Measurements from ENCODE around the gene PSAP.
A peak's percentile ranks its signal among the peaks of the same experiment; 100 is the strongest.

Gene PSAP

DNA sequence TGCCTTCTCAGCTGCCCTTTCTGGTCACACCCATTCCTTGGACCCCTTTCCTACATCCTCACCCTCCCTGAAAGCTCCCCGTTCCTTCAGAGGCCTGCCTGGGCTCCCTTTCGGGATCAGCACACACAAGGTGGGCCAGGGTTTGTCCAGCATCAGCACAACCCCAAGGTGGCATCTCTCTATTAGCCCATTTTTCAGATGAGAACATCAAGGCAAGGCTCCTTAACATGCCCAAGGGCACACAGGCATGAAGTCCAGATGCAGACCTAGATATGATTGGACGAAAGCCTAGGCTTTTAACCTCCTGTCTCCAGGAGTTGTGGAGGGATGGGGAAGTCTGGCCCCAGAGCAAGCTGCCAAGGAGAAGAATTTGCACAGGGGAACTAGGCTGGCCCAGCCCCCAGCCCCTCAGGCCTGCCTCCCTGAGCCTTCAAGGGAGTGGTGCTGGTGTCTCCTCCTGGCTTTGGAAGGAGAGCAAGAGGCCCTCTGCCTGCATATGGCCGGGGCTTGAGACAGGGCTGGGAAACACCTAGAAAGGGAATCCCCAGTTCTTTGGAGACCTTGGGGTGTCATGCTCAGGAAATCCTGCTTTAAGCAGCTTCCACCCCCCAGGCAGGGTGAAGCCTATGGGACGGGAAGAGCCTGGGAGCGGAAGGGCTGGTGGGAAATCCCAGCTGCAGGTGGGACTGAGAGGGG is 68.7 kb downstream of the PSAP start:
- no peak for DNase-seq

DNA sequence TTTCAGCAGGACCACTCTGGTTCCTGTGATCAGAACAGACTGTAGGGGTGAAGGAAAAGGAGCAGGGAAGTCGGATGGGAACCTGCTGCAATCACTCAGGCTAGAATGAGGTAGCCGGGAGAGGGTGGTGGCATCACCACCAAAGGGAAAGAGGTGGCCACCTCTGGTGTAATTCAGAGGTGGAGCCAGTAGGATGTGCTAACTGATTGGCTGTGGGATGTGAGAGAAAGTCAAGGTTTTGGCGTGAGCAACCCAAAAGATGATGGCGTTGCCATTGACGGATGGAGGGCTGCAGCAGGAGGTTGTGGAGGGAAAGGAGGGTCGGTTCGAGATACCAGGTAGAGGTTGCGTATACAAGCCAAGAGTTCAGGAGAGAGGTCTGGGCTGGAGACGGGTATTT is 70.3 kb downstream of the PSAP start:
- DNase-seq = no peak

DNA sequence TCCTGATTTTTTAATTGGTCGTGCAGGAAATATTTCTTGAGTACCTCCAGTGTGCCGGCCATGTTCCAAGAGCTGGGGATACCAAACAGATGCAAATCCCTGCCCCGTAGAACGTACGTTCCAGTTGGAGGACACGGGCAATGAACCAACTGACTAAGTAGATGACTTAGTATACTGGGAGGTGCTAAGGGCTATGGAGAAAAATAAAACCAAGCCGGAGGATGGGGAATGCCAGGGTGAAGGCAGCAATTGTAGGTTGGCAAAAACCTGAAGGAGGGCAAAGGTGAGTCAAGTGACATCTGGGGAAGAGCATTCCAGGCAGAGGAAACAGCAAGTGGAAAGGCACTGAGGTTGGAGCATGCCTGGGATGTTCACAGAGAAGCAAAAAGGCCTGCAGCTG is 70.9 kb downstream of the PSAP start:
- no peak for DNase-seq

DNA sequence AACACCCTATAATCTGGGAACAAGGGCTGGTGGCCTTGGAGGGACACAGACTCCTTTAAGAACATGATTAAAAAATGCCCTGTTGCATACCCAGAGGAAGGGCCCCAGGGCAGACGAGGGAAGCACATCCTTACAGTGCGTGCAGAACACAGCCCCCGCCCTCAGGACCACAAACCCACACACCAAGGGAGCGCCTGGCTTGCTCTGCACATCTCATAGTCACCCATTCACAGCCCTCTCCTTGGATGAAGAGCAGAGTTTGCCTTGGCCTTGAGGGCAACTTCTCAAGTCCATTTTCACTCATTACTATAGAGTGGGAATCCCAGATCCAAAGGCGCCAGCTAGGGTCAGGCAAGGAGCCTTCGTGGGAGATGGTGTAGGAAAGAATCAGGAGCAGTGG is 71.4 kb downstream of the PSAP start:
- DNase-seq = no peak

DNA sequence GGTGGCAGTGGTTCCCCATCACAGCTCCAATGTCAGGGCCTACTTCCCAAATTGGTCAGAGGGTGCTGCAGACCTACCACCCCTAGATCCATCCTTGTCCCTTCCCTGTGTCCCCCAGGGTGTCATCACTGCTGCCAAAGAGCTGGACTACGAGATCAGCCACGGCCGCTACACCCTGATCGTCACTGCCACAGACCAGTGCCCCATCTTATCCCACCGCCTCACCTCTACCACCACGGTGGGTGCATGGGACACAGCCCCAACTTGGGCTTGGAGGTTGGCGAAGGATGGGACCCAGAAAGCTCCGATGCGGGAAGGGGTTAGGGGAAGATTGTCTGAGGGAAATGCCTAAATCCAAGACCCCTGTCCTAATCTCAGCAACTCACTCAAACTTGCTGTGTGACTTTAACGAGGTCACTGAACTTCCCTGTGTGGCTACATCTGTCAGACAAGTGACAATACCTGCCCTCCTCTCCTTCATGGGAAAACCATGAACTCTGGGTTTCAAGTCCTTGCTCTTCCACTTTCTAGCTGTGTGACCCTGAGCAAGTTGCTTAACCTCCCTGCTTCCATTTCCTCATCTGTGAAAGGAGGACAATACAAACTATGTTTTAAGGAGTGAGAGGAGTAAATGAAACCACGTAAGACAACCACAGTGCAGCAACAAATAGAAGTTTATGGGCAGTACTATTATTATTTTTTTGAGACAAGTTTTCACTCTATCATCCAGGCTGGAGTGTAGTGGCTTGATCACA is 72.8 kb downstream of the PSAP start:
- peak; percentile 88 for DNase-seq

DNA sequence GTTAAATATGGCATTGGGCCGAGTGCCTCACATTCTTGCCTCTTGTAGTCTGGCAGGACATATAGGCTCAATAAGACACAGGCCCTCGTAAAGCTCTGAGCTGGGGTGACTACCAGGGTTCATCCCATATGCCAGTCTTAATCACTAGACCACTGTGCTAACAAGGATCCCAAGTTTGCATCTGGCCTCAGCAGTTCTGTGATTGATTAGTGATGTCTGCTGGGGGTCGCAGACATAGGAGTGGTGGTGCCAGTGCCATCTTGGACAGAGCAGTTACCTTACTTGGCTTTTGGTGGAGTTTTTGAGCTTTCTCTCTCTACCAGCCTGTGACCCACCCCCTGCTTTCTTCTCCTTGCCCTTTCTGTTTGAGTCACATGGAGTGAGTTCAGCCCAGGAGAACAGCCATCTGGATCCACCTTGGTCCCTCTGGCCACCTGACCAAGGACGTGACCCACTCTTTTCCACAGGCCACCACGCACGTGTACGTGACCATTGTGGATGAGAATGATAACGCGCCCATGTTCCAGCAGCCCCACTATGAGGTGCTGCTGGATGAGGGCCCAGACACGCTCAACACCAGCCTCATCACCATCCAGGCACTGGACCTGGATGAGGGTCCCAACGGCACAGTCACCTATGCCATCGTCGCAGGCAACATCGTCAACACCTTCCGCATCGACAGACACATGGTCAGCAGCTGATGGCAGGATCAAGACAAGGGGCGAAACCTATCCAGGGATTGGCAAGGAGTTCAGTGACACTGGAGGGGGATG is 73.7 kb downstream of the PSAP start:
- no peak for DNase-seq

DNA sequence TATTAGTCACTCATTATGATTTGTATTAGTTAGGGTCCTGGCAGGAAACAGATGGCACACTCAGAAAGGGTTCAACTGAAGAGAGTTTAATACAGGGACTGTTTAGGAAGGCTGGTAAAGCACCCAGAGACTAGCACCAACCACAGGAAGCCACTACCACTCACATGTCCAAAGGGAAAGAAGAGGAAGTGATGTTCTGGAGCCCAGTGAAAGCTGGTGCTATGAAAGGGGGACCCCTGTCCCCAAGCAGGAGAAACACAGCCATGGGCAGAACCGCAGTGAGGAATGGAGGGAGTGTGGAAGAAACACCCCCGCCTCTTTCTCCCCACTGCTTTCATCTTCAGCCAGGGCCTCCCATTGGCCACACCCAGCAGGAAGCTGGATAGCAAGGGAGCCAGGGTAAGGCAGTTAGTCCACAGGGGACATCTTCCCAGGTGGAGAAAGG is 74.5 kb downstream of the PSAP start:
- peak; percentile 63 for DNase-seq

DNA sequence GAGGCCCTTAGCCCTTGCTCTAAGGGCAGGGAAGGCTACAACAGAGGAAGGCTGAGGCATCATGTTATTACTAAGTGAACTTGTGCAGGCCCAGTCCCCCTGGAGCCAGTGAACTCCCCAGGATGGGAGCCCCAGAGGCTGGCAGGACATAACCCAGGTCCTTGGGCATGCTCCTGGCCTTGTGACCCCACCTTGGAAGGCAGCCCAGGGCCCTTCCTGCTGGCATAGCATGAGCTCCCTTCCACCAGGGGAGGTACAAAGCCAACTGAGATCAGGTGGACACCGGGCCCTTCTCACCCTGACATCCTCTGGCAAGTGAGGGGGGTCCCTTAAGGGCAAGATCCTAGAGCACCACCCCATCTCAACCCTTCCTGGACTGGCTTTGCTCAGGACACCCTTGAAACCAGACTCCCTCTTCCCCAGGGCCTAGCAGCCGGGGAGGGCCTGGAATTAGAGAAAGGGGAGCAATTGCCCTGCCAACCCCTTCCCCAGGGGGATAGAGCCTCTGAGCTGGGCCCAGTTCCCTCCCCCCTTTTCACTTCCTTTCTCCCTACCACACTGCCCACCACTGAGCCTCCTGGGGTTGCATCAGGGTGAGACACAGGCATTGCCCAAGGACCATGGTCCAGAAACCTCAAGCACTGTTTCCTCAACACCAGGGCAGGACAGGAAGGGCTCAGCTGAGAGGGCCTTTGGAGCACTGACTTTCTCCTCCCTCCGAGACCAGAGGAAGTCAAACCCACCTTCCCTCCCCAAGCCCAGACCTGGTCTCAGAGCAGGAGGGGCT is 75.9 kb downstream of the PSAP start:
- peak; percentile 95 for DNase-seq

DNA sequence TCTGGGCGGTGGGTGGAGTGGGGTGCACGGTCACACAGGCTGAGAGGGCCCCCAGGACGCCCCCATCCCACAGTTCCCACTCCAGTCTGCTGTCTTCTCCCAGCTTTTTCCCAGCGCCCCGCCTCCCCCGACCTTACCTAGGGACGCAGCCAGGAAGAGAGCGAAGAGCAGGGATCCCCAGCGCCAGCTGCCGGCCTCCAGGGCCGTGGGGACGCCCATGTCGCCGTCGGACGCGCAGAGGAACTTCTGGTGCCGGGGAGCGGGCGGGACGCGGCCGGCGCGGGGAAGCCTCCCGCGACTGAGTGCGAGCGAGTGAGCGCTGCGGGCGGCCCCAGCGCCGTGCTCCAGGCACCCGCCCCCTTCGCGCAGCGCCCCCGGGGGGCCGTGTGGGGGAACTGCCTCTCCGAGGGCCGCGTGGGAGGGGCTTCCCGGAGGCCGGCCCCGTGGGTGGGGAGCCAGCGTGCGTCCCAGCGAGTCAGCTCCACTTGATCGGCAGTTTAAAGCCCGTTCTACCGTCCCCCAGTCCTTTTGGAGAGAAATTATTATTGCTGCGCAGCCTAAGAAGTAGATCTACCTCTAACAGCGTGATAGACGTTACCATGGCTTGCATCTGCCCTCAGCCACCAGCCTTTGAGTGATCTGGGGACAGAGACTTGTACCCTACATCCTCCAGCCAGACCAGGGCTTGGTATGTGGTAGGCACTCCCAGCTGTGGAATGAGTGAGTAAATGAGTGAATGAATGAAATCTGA is 77.7 kb downstream of the PSAP start, which contains the start of gene VSIR:
VSIR (minus strand) TSS at position 300 of the 751 bp plus-strand sequence; CDS start at position 219, 81 bp downstream.
- DNase-seq = peak; percentile 89

DNA sequence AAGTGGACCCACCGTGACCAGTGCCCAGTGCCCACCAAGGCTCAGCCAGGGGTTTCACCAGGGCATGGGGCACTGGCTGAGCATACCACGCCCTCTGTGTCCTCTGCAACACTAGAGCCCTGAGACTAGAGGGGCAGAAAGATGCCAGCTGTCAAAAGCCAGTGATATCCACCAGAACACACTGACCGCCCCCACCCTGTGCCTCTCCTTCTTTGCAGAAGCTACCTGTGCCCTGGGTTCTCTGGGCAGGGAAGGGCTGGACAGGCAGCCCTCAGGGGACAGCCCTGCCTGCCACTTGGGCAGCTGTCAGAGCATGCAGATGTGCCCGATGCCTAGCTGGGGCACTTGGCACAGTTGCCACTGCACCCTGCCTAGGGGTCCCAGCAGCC is 78.2 kb downstream of the PSAP start:
- no peak for DNase-seq

DNA sequence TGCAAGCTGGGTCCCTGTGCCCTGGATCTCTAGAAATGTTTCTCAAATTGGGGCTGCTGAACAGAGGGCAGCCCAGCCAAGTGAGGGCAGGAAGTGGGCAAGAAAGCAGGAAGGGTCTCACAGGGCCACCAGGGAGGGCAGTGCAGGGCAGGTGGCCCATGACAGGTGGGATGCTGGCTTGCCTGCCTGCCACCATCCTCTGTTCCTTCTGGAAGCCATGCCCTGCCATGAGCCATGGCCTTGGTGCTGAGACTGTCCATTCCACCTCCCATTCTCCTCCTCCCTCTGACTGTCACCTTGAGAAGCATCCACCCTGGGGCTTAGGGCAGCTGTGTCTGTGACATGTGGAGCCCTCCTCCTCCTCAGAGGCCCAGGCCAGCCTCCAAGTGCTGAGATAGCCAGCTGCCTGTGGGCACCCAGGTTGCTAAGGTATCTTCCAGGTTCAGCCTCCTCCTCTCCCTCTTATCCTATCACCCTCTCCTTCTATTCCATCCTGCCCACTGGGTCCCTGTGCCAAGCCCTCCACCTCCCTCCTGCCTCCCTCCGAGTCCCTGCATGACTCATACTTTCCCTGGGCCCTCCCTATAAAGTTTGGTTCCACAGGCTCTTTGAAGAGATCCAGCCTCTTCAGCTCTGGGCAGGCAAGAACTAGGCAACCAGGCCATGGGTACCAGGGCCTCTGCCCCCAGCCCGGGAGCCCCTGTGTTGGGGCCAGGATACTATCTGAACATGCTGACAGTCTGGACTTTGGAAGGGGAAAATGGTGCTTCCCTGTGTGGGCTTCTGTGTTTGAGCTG is 79.0 kb downstream of the PSAP start:
- peak; percentile 42 for DNase-seq

DNA sequence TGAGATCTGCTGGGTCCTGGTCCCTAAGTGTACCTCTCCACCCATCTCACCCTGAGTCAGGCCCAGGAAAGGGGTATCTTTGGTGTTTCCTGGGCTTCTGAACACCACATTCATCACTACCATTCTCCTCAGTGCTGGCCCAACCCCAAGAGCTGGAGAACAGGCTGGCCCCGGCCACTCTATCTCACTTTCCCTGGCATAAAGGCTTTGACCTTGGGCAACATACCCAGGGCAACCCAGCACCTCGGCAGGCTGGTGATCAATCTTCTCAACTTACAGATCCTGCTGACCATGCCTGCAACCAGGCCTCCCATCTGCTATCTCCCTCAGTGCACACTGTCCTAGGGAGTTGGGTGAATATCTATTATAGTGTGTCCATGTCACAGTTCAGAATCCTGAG is 79.8 kb downstream of the PSAP start:
- DNase-seq = no peak

DNA sequence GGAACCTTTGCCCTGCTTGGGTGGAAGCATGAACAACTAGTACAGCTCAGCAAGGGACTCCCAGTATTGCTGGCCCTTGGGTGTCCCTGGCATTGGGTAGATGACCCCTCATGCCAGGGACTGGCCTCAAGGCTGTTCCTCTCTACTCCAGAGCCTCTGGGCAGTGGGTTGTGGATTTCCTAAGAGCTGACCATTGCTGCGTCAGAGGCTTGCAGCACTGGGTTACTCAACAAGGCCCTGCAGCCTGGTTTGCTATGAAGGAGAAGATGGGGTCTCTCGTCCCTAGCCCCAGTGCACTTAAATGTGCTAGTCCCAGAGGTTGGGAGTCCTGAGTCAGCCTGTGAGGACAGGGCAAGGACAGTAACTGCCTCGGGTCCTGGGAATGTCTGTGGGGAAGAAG is 80.3 kb downstream of the PSAP start:
- peak; percentile 88 for DNase-seq

DNA sequence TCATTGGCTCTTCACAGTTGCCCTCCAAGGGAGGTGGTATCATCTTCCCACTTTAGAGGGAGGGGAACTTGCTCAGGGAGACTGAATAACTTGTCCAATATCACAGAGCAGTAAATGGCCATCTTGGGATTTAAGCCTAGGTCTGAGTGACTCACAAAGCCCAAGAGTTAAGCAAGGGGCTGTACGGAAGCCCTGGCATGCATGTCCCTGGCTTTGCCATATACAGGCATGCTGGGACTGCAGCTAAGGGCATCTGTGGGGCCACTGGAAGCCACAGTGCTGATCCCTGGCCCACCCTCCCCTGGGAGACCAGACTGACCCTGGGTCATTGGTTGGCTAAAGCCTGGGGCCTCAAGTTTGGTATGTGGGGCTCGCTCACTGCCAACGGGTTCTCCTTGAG is 80.8 kb downstream of the PSAP start:
- DNase-seq = peak; percentile 80

DNA sequence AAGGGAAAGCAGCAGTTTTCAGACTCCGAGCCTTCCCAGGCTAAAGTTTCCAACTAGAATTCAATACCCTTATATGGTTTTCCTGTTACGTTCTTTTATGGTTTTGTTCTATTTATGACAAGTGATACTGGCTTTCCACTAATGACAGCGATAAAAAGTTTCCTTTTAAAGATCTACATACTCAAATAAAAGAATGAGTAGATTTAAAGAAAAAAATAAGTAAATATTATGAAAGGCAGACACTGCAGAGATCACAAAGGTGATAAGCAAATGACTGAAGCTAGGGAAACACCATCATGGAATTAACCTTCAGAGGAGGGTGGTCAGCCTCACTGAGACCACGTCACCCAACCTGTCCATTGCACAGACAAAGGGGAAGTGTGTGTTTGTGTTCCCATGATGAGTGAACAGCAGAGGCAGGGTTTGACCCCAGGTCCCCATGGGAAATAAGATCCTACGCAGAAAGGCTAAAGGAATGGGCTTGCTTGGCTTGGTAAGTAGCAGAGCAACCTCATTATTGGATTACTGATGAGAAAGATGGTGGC is 81.7 kb downstream of the PSAP start:
- DNase-seq = peak; percentile 66

DNA sequence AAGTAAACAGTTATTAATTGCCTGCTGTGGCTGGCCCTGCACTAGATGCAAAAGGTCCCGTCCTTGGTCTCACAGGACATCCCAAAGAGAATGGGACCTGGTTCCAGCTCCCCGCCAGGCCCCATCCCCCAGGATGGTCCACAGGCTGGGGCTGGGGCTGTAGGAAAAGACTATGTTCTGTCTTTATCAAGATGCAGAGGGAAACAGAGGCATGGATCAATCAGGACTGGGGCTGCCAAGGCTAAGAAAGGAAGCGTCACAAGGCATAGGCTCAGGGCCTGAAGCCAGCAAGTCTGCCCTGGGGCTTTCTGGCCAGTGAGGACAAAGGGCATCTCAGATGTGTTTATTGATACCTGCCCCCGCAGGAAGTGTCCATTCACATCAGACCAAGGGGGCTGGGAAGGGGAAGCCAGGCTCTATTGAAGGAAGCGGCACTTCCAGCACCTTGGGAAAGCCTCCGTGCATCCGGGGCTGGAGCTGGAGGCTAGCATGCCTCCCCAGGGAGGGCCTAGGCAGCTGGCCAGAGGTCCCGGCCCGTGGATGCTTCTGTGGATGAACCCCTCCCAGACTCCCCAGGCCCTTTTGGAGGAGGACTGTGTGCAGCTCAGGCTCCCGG is 83.5 kb downstream of the PSAP start:
- DNase-seq = no peak

DNA sequence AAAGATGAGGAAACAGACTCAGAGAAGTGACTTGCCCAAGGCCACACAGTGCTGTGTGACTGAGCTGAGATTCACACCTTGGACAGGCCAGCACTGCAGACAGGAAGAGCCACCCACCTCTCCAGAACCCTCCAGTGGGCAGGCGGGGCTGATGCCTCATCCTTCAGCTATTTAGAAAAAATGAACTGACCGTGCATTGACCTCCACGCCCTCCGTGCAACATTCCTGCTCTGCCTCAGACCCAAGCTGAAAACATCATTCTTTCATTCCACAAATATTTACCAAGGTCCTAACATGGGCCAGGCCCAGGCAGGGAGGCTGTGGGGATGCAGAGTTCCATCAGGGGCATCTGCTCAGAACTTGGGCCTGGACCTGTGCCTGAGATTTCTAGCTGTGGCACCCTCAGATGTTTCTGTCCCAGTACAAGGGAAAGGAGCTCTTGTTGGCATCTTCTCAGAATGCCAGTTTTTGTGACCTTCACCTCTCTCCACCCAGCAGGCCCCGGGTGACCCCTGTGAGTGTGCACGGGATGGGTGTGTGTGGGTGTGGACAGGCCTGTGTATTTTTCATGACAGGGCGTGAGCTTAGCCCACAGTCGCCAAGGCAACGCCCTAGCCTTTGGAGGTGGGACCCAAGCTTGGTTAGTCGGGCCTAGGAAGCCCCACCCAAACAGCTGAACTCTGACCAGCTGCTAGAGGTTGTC is 84.2 kb downstream of the PSAP start:
- DNase-seq = peak; percentile 62

Data from inflammatory macrophage treated with lipopolysaccharide for 4 hours (primary cell).